Endodermal cell (in vitro differentiated cells): ENCODE data around the gene TMEM208. TPM values are rescaled to one million over a fixed set of nuclear protein-coding genes. Genes with fewer than 3 reads are reported as not detected.
A peak's percentile ranks its signal among the peaks of the same experiment; 100 is the strongest.

Experiments used
- DNase-seq: peaks from one replicate; pipeline ENCODE4 v3.0.0-alpha.2; 2017
- H3K27ac ChIP-seq: 2 replicates; pipeline ENCODE4 v1.5.1; 2013; ENCODE audit warnings: mild to moderate bottlenecking, low read depth, low read length, moderate library complexity
- H3K27me3 ChIP-seq: 2 replicates; pipeline ENCODE4 v1.6.1; 2013; ENCODE audit warnings: mild to moderate bottlenecking, low read length, moderate library complexity; ENCODE audit not compliant: insufficient read depth, control insufficient read depth, poor library complexity, severe bottlenecking
- H3K36me3 ChIP-seq: 2 replicates; pipeline ENCODE4 v1.7.0; 2013; ENCODE audit warnings: mild to moderate bottlenecking, low read length, moderate library complexity; ENCODE audit not compliant: control insufficient read depth, insufficient read depth
- H3K4me1 ChIP-seq: one replicate; pipeline ENCODE4 v1.7.0; 2013; ENCODE audit warnings: low read length; ENCODE audit not compliant: control insufficient read depth, insufficient read depth
- H3K4me3 ChIP-seq: 2 replicates; pipeline ENCODE4 v1.5.1; 2013; ENCODE audit warnings: mild to moderate bottlenecking, low read length, moderate library complexity
- H3K9ac ChIP-seq: 2 replicates; pipeline ENCODE4 v1.6.1; 2013; ENCODE audit warnings: mild to moderate bottlenecking, low read length, moderate library complexity; ENCODE audit not compliant: poor library complexity, severe bottlenecking; ENCODE audit errors: extremely low read depth
- H3K9me3 ChIP-seq: 2 replicates; pipeline ENCODE4 v1.6.1; 2013; ENCODE audit warnings: mild to moderate bottlenecking, low read length, moderate library complexity; ENCODE audit not compliant: control insufficient read depth
- H3K27ac Mint-ChIP-seq: 2 replicates; pipeline ENCODE4 v1.8.0; 2020; ENCODE audit warnings: mixed read lengths
- H3K27me3 Mint-ChIP-seq: 2 replicates; pipeline ENCODE4 v1.8.0; 2021; ENCODE audit warnings: mild to moderate bottlenecking, mixed read lengths; ENCODE audit not compliant: insufficient read depth
- H3K36me3 Mint-ChIP-seq: 2 replicates; pipeline ENCODE4 v1.8.0; 2020; ENCODE audit warnings: low read depth, mixed read lengths
- H3K4me1 Mint-ChIP-seq: 2 replicates; pipeline ENCODE4 v1.8.0; 2020; ENCODE audit warnings: mixed read lengths
- H3K4me3 Mint-ChIP-seq: 2 replicates; pipeline ENCODE4 v1.8.0; 2020; ENCODE audit warnings: mild to moderate bottlenecking, moderate library complexity, mixed read lengths
- H3K9me3 Mint-ChIP-seq: 2 replicates; pipeline ENCODE4 v1.8.0; 2020; ENCODE audit warnings: mild to moderate bottlenecking, mixed read lengths
- WGBS, 2 experiments: methylation state at CpG; one replicate each; pipeline versions ENCODE4 v1.1.5 to v1.1.7; 2013; ENCODE audit warnings: missing lambda C conversion rate in 2 of 2, mixed read lengths in 1 of 2; ENCODE audit not compliant: insufficient coverage in 1 of 2, insufficient read length in 1 of 2; 5-methylcytosine and 5-hydroxymethylcytosine counted together
- total RNA-seq, 2 donors: library from RNA; stranded (reverse); fragmentation: NEBNext Ultra II Directional in 1 of 2; extraction: Animal tissue kit (Norgen Biotek cat#: 25700) in 1 of 2; gene quantifications; 2 replicates in 1 of 2; 3 replicates in 1 of 2; pipeline ENCODE4 v1.2.1, GENCODE V29; 2021
- TF ChIP-seq, protein P1 (sequence below): fragments of 200-600 bp; sonication (generic); conservative IDR thresholded peaks from 2 replicates; pipeline ENCODE4 v1.5.0; 2021; ENCODE audit warnings: antibody characterized with exemption, mild to moderate bottlenecking

Gene TMEM208
- total RNA-seq, 2 donors from 2014 or later = 43.1 to 46.4 TPM

DNA sequence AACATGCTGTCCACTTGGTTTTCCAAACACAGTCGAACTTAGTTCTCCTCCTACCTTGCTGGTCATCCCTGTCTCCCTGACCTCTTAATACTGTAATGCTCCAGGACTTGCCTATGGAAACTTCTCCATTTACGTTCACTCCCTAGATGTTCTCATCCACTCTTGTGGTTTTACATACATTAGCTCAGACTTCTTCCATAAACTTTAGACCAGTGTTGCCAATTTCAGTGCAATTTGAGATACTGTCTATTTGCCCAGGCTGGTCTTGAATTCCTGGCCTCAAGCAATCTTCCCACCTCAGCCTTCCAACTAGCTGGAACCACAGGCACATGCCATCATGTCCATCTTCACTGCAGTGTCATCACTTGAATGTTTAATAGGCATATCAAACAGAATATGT is 44.6 kb upstream of the TMEM208 start:
- Histone ChIP-seq H3K9ac (no peak overlapping the region), H3K4me1 (peaks cover 6% of the 10 kb centered on the region), H3K36me3 (peaks cover 7% of the 10 kb centered on the region), H3K9me3 (no peaks in the 10 kb centered on the region), H3K27me3 (peaks cover 35% of the 10 kb centered on the region), H3K27ac (no peak overlapping the region), H3K4me3 (peak overlapping the region; percentile 84)
- Mint-ChIP-seq H3K4me3 (no peak overlapping the region), H3K27me3 (peaks cover 31% of the 10 kb centered on the region), H3K27ac (no peak overlapping the region), H3K9me3 (no peaks in the 10 kb centered on the region), H3K4me1 (peaks cover 17% of the 10 kb centered on the region), H3K36me3 (no peaks in the 10 kb centered on the region)
- TF ChIP-seq, protein P1, sequence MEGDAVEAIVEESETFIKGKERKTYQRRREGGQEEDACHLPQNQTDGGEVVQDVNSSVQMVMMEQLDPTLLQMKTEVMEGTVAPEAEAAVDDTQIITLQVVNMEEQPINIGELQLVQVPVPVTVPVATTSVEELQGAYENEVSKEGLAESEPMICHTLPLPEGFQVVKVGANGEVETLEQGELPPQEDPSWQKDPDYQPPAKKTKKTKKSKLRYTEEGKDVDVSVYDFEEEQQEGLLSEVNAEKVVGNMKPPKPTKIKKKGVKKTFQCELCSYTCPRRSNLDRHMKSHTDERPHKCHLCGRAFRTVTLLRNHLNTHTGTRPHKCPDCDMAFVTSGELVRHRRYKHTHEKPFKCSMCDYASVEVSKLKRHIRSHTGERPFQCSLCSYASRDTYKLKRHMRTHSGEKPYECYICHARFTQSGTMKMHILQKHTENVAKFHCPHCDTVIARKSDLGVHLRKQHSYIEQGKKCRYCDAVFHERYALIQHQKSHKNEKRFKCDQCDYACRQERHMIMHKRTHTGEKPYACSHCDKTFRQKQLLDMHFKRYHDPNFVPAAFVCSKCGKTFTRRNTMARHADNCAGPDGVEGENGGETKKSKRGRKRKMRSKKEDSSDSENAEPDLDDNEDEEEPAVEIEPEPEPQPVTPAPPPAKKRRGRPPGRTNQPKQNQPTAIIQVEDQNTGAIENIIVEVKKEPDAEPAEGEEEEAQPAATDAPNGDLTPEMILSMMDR = no peak
- 90 to 100% methylated on average over 1 to 2 of the region's 2 CpGs for WGBS, 2 experiments
- DNase-seq = no peak

DNA sequence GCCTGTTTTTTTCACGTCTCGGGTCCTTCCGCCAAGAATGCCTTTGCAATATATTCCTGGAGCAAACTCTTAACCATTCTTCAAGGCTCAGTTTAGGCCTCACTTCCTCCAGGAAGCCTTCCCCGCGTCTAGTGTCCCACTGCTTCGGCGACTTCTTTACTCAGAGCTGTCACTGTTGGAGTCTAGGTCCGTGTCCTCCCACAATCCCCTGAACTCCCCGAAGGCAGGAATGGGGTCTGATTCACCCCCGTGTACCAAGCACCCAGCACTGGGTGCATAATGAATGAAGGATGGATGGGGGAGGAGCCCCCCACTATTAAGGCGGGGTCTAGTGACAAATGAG is 43.7 kb upstream of the TMEM208 start:
- H3K9me3 Mint-ChIP-seq = no peaks in the 10 kb centered on the region
- no peak for DNase-seq
- peaks cover 14% of the 10 kb centered on the region for H3K4me1 Mint-ChIP-seq
- H3K27ac Mint-ChIP-seq = no peak overlapping the region
- Histone ChIP-seq H3K27me3 (peaks cover 29% of the 10 kb centered on the region), H3K4me1 (peaks cover 6% of the 10 kb centered on the region), H3K4me3 (peak overlapping the region; percentile 84), H3K9me3 (no peaks in the 10 kb centered on the region), H3K36me3 (peaks cover 7% of the 10 kb centered on the region), H3K27ac (peak overlapping the region; percentile 99), H3K9ac (peak overlapping the region; percentile 82)
- H3K36me3 Mint-ChIP-seq = no peaks in the 10 kb centered on the region
- 13 to 15% methylated on average over 6 to 11 of the region's 11 CpGs for WGBS, 2 experiments
- TF ChIP-seq, protein P1 = no peak
- H3K4me3 Mint-ChIP-seq = no peak overlapping the region
- peaks cover 25% of the 10 kb centered on the region for H3K27me3 Mint-ChIP-seq

DNA sequence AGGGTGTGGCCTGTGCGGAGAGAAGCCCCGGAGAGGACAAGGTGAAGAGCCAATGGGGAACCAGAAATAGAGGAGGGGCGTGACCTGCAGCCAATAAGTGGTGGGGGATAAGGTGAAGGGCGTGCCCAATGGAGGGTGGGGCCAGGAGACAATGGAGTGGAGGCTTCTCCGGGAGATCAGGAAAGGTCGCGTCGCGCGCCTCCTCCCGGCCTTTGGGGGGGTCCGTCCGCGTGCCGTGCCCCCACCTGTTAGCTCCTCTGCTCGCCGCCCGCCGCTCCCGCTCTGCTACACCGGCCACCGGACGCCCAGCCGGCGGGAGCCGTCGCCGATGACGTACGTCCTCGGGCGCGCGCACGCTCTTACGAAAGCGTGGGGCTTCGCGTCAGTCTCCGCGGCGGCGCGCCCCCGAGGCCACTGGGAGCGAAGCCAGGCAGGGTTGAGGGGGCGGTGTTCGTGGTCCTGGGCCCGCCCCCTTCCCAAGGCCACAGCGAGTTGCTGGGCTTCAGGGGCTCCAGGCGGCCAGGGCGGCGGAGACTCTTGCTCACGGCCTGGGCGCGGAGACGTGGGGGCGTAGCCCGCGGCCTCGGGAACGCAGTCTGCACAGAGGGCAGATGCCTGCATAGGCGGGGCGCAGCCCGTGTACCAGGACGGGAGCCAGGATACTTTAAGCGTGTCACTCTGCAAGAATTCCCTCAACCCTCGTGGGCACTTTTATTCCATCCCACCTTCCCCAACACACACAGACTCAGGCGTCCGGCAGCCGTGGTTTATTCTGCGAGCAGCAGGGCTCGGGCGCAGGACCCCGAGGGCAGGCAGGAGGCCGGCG is 43.1 kb upstream of the TMEM208 start, which contains the start of gene MATCAP1:
Gene MATCAP1 (minus strand): TSS at position 337 of the 826 bp plus-strand sequence. CDS start 3,353 bp downstream, outside the sequence.
- no peaks in the 10 kb centered on the region for H3K9me3 Mint-ChIP-seq
- Histone ChIP-seq H3K9me3 (no peaks in the 10 kb centered on the region), H3K4me3 (peak within 1 kb of the TSS; percentile 84), H3K36me3 (peaks cover 7% of the 10 kb centered on the region), H3K27ac (peak within 1 kb of the TSS; percentile 99), H3K4me1 (peaks cover 6% of the 10 kb centered on the region), H3K9ac (peak within 1 kb of the TSS; percentile 82), H3K27me3 (peaks cover 26% of the 10 kb centered on the region)
- no peak within 1 kb of the TSS for H3K27ac Mint-ChIP-seq
- peaks cover 25% of the 10 kb centered on the region for H3K27me3 Mint-ChIP-seq
- no peaks in the 10 kb centered on the region for H3K36me3 Mint-ChIP-seq
- H3K4me3 Mint-ChIP-seq = no peak within 1 kb of the TSS
- TF ChIP-seq, protein P1 = no peak
- DNase-seq = peak; percentile 97
- peaks cover 14% of the 10 kb centered on the region for H3K4me1 Mint-ChIP-seq
- 0% methylated on average over 37 to 77 of the region's 77 CpGs for WGBS, 2 experiments
